ENCODE results near the gene WNT11.

The WNT11 gene

DNA sequence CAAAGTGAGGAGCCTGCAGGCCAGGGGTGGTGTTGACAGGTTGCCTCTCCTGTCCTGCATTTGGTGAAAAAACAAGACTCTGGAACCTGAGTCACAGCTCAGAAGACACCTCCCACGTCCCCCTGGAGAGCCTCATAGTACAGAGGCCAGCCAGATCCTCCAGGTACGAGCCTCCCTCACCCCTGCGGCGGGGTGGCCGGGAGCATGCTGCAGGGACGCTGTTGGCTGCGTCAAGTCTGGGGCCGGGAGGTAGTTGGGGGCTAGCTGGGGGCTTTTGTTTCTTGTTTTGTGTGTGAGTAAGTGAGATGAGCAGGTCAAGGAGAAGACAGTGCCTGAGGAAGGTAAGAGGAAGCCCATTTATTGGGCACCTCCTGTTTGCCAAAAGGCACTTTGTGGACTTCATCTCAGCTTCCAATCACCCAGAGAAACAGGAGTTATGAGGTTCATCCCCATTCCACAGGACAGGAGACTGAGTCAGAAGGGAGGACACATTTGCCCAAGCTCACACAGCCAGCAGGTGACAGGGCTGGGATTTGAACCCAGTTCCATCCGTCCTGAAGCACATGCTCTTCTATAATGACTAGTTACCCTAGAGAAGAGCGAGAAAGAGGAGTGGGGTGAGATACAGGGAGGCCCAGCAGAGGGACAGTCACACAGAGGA, 18.3 kb upstream of the WNT11 start:
- no peak overlapping the region for H3K4me3 ChIP-seq (ENCODE audit: low read depth, low read length)
- H3K27ac ChIP-seq, result no peak overlapping the region
- no peaks in the 10 kb centered on the region for H3K27me3 ChIP-seq (replicated peaks)
- H3K36me3 ChIP-seq (replicated peaks), result no peaks in the 10 kb centered on the region
- no peak for TF ChIP-seq CTCF (IDR thresholded peaks at IDR 0.05; ENCODE audit: low read depth, low read length, missing control alignments)
- no peak for DNase-seq
- in situ Hi-C loops (cut with HindIII; ENCODE audit: low pct_ligation_motif_present, low sequenced_read_pairs), result no loop called here

GRCh38 chr11:76221365-76221764, 15.1 kb upstream of the WNT11 start:
- no peaks in the 10 kb centered on the region for H3K27me3 ChIP-seq (replicated peaks)
- H3K27ac ChIP-seq, result no peak overlapping the region
- DNase-seq, result no peak
- no peaks in the 10 kb centered on the region for H3K36me3 ChIP-seq (replicated peaks)
- no peak overlapping the region for H3K4me3 ChIP-seq (ENCODE audit: low read depth, low read length)
- in situ Hi-C loops (cut with HindIII; ENCODE audit: low pct_ligation_motif_present, low sequenced_read_pairs), result no loop called here
- no peak for TF ChIP-seq CTCF (IDR thresholded peaks at IDR 0.05; ENCODE audit: low read depth, low read length, missing control alignments)

GRCh38 chr11:76219243-76219642, 12.9 kb upstream of the WNT11 start:
- H3K4me3 ChIP-seq (ENCODE audit: low read depth, low read length), result no peak overlapping the region
- H3K27ac ChIP-seq, result no peak overlapping the region
- in situ Hi-C loops (cut with HindIII; ENCODE audit: low pct_ligation_motif_present, low sequenced_read_pairs), result no loop called here
- H3K27me3 ChIP-seq (replicated peaks), result no peaks in the 10 kb centered on the region
- DNase-seq, result no peak
- no peaks in the 10 kb centered on the region for H3K36me3 ChIP-seq (replicated peaks)
- no peak for TF ChIP-seq CTCF (IDR thresholded peaks at IDR 0.05; ENCODE audit: low read depth, low read length, missing control alignments)

GRCh38 chr11:76218449-76219178, 12.3 kb upstream of the WNT11 start:
- Histone ChIP-seq H3K27ac (no peak overlapping the region), H3K36me3 (replicated peaks) (no peaks in the 10 kb centered on the region), H3K27me3 (replicated peaks) (no peaks in the 10 kb centered on the region), H3K4me3 (ENCODE audit: low read depth, low read length) (no peak overlapping the region)
- no peak for DNase-seq
- in situ Hi-C loops (cut with HindIII; ENCODE audit: low pct_ligation_motif_present, low sequenced_read_pairs), result no loop called here
- no peak for TF ChIP-seq CTCF (IDR thresholded peaks at IDR 0.05; ENCODE audit: low read depth, low read length, missing control alignments)

- Histone ChIP-seq H3K27me3 (replicated peaks) (peaks cover under 1% of the 10 kb centered on the region), H3K27ac (no peak overlapping the region), H3K4me3 (ENCODE audit: low read depth, low read length) (no peak overlapping the region), H3K36me3 (replicated peaks) (no peaks in the 10 kb centered on the region)
- in situ Hi-C loops (cut with HindIII; ENCODE audit: low pct_ligation_motif_present, low sequenced_read_pairs), result no loop called here
- no peak for TF ChIP-seq CTCF (IDR thresholded peaks at IDR 0.05; ENCODE audit: low read depth, low read length, missing control alignments)
- DNase-seq, result no peak
These were observed 11.4 kb upstream of the WNT11 start for GRCh38 chr11:76217653-76218160.

All from brain microvascular endothelial cell (primary cell).